Measurements from ENCODE around the gene CUL2.

The CUL2 gene

GRCh38 chr10:35027567-35027966 lies 62.6 kb downstream of the CUL2 start:
- POLR2A ChIA-PET = no interaction called here
- no peak overlapping the region for H3K27ac ChIP-seq (ENCODE audit: extremely low read depth, low read depth, low read length)
- no peak overlapping the region for H3K4me3 ChIP-seq (ENCODE audit: low read depth, low read length)
- H3K4me1 ChIP-seq (ENCODE audit: control insufficient read depth, insufficient read depth, low read length) = no peaks in the 10 kb centered on the region
- CTCF ChIA-PET = interaction anchor here (0.6 to 3.4 kb wide), 15 partner anchors 9 to 1710 kb away, joined by 3 to 21 read pairs (median 3); no protein-coding TSS in a partner anchor
- no peaks in the 10 kb centered on the region for H3K9me3 ChIP-seq (ENCODE audit: control insufficient read depth, insufficient read depth, low read depth, low read length)
- no peak for TF ChIP-seq ZNF692 (tag by site-specific recombination; IDR thresholded peaks at IDR 0.05)
- peak; percentile 33 for TF ChIP-seq ZNF654 (tag by site-specific recombination; IDR thresholded peaks at IDR 0.05; ENCODE audit: low read depth)
- peaks cover 26 to 61% of the 10 kb centered on the region in 2 experiments for H3K36me3 ChIP-seq (ENCODE audit: control insufficient read depth in 2 of 2, insufficient read depth in 1 of 2, low read length in 2 of 2)

DNA sequence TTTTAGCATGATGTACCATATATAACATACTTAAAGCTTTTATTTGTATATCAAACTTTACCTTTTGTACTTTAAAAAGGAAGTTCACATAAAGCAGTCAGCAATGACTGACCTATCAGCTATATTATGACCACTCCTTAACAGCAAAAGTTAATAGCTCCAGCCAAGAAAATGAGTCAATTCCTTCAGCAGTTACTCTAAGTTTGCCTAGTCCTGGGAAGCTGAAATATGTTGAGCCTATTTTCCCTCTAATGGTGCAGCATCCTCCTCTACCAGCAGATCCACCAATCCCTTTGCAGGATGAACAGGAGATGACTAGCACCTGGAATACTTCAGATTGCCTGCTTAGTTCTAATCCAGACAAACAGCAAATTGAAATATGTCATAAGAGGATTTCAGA lies 64.2 kb downstream of the CUL2 start:
- Histone ChIP-seq H3K4me1 (ENCODE audit: control insufficient read depth, insufficient read depth, low read length) (no peaks in the 10 kb centered on the region), H3K36me3 (ENCODE audit: control insufficient read depth in 2 of 2, insufficient read depth in 1 of 2, low read length in 2 of 2) (peaks cover 23 to 53% of the 10 kb centered on the region in 2 experiments), H3K4me3 (ENCODE audit: low read depth, low read length) (no peak overlapping the region), H3K27ac (ENCODE audit: extremely low read depth, low read depth, low read length) (no peak overlapping the region), H3K9me3 (ENCODE audit: control insufficient read depth, insufficient read depth, low read depth, low read length) (no peaks in the 10 kb centered on the region)
- TF ChIP-seq ZNF2 (tag by site-specific recombination; IDR thresholded peaks at IDR 0.05) (no peak), ZIC2 (tag by site-specific recombination; IDR thresholded peaks at IDR 0.05) (no peak), ZNF16 (tag by site-specific recombination; IDR thresholded peaks at IDR 0.05; ENCODE audit: low read depth) (no peak), FEZF1 (tag by site-specific recombination; IDR thresholded peaks at IDR 0.05) (no peak), ZBTB10 (tag by site-specific recombination; IDR thresholded peaks at IDR 0.05) (no peak), ZNF654 (tag by site-specific recombination; IDR thresholded peaks at IDR 0.05; ENCODE audit: low read depth) (no peak), ZNF585B (tag by site-specific recombination; IDR thresholded peaks at IDR 0.05) (no peak), HIC1 (tag by site-specific recombination; IDR thresholded peaks at IDR 0.05) (no peak), EGR2 (tag by site-specific recombination; IDR thresholded peaks at IDR 0.05; ENCODE audit: low read depth) (no peak), ZNF473 (tag by site-specific recombination; IDR thresholded peaks at IDR 0.05) (no peak), ZNF670 (tag by site-specific recombination; IDR thresholded peaks at IDR 0.05; ENCODE audit: low read depth) (no peak), SCRT1 (tag by site-specific recombination; IDR thresholded peaks at IDR 0.05; ENCODE audit: borderline replicate concordance) (no peak), ZBTB20 (tag by site-specific recombination; IDR thresholded peaks at IDR 0.05) (no peak)
- TF ChIP-seq, protein P1, sequence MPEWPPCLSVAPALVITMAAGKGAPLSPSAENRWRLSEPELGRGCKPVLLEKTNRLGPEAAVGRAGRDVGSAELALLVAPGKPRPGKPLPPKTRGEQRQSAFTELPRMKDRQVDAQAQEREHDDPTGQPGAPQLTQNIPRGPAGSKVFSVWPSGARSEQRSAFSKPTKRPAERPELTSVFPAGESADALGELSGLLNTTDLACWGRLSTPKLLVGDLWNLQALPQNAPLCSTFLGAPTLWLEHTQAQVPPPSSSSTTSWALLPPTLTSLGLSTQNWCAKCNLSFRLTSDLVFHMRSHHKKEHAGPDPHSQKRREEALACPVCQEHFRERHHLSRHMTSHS (tag by site-specific recombination; IDR thresholded peaks at IDR 0.05) = no peak
- TF ChIP-seq, protein P2, sequence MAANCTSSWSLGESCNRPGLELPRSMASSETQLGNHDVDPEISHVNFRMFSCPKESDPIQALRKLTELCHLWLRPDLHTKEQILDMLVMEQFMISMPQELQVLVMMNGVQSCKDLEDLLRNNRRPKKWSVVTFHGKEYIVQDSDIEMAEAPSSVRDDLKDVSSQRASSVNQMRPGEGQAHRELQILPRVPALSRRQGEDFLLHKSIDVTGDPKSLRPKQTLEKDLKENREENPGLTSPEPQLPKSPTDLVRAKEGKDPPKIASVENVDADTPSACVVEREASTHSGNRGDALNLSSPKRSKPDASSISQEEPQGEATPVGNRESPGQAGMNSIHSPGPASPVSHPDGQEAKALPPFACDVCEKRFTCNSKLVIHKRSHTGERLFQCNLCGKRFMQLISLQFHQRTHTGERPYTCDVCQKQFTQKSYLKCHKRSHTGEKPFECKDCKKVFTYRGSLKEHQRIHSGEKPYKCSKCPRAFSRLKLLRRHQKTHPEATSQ (tag by site-specific recombination; IDR thresholded peaks at IDR 0.05) = no peak
- CTCF ChIA-PET = interaction anchor here (0.5 to 3.4 kb wide), 11 partner anchors 8 to 1439 kb away, joined by 3 to 21 read pairs (median 3); no protein-coding TSS in a partner anchor
- POLR2A ChIA-PET = interaction anchor here (0.6 kb wide), 1 partner anchor 14 kb away, joined by 3 read pairs; no protein-coding TSS in a partner anchor

All from HEK293 (cell line).